Bone marrow (tissue), 2 donors: Measurements from ENCODE around the gene PUM2.
"Not testable (repeated sequence)": the region's sequence is repeated elsewhere in the genome, so short reads cannot be mapped to it uniquely, and the experiment has no call there.

Source experiments
- DNase-seq, 2 donors: peaks; one replicate each; lab custom pipeline; 2025; lab: John Stamatoyannopoulos, UW

The PUM2 gene

DNA sequence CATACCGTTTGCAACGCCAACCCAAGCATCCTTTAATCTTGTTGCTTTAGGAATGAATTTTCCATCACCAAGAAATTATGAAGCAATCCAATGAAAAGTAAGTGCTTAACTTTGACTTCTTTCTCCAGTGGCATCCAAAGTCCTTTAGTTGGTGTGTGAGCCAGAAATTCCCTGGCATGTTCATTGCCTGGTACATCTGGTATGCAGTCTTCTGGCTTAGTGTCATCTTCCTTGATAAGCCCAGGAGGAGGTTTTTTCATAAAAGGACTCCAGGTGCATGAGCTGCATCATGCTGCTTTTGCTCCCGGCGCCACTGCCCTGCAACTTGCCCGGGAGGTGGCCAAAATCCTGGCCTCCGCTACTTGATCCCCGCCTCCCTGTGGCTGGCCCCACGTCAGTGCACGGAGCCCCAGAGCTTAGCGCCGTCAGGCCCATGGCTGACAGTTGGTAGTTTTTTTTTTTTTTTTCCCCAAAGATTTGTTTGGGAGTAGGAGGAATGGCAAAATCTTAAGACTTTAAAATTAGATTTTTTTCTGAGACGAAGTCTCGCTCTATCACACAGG is 58.7 kb downstream of the PUM2 start:
- no peak for DNase-seq

DNA sequence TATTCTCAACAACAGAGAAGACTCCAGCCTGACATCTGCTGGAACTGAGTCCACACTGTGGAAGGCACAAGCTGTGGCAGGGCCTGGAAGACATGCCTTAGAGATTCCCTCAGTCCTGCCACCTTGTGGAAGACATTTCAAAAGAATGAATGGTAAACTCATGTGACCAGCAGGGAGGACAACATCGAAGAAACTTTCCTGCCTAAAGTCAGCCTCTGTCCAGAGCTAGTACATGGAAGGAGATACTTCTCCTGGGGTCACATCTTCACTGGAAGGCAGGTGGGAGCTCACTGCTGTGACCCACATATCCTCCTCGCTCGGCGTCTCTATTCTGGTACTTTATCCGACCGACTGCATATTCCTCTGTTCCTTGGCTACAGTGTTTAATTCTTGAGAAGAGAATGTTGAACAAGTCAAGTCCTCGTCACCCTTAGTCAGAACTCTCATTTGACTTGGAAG is 59.5 kb downstream of the PUM2 start:
- peak in 1 of 2 donors; percentile 20 for DNase-seq

DNA sequence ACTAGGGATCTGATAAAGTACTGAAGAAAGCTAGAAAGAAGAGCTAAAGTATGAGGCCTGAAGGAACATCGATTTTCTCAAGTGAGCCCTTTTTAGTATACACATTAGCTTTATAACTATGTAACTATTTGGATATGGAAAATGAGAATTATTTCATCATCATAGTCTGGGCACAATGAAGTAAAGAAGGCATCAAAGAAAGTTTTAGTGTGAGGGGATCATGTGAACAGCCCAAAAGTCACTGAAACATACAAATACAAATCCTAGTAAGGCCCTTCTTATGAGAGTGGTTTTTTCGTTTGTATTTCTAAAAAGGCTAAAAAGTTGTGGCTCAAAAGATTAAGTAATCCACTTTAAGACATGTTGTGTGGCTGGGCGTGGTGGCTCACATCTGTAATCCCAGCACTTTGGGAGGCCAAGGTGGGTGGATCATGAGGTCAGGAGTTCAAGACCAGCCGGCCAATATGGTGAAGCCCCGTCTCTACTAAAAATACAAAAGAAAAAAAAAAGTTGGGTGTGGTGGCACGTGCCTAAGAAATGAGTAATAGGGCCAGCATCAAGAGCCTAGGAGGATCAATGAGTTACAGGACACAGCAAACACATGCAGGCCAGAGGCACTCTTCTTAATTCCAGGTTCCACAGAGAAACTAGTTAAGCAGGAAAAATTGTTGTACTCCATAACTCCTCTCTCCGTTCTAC is 61.9 kb downstream of the PUM2 start:
- DNase-seq: no peak

DNA sequence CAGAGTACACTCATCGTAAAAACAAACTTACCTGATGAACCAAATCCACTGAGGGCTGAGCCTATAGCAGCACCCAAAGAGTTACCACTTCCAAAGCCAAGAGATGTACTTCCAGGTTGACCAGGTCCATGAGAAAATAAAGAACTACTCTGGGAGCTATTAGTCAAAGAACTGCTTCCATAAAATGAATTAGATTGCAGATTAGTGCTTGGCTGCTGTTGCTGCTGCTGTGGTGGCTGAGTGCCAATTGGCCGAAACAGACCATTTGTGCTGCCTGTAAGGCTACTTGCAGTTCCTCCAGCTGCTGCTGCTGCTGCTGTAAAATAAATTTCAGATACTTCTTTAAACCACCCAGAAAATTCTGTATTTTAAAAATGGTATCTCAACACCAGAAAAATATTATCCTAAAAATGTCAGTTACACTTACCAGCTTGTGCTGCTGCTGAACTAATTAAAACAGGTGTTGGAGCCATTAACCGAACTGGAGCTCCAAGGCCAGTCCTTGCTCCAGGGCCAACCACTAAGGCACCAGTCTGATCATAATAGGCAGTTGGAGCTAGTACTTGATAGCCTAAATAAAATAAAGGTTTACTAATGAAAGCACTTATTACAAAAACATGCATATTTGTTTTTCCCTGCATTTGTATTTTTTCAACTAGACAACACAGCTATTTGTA is 67.6 kb downstream of the PUM2 start:
- no peak for DNase-seq

DNA sequence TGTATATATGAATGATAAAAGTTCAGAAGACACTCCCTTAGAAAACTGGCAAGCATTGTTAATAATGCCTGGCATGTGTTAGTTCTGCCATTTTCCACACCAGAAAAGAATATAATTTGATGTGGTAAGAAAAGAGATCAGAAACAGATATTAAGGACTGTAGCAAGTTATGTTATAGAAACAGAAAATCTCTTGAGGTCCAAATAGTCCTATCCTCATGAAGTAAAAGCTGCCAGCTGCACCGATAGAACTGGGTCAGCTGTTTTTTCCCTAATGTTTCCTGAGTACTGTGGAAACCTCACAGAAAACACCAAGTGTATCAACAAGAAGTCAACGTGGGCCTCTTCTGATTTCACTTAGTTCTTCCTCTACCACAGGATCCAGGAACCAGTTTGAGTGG is 68.8 kb downstream of the PUM2 start:
- DNase-seq: no peak

DNA sequence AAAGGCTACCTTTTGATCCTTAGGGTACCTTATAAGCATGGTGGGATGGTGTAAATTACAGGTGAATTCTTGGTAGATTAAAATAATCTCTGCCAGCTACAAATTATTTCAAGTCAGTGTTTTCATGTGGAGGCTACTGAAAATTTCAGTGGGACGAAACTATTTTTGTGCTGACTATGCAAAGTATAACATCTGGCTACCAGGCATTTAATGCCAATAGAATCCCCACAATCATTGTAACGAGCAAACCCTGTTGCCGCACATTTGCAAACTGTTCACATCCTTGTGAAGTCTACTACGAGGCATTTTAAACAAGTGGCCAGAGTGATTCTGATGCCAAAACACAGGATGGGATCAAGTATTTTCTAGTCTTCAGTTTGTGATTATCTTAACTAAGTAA is 77.6 kb downstream of the PUM2 start:
- DNase-seq: no peak

DNA sequence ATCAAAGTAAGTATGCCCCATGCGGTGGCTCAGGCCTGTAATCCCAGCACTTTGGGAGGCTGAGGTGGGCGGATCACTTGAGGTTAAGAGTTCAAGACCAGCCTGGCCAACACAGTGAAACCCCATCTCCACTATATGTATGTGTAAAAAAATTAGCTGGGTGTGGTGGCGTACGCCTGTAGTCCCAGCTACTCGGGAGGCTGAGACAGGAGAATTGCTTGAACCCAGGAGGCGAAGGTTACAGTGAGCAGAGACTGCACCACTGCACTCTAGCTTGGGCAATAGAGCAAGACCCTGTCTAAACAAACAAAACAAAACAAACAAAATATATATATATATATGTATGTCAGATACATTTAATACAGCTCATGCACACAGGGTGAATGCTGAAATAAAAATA is 82.3 kb downstream of the PUM2 start:
- not testable (repeated sequence) for DNase-seq

DNA sequence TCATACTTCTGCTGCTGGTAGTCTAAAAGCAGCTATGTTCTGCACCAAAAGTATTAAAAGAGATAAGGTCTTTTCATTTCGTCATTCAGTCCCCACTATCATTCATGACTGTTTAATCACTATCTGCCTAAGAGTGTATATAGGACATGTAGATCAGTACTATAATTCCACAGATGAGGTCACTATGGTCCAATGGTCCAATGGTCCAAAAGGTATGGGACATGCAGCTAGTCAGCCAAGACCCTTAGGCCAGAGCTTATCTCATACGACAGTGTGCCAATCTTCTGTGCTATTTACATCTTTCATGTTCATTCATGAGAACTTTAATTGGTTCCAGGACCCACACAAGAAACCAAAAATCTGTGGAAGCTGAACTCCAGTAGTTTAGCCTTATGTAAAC is 83.1 kb downstream of the PUM2 start:
- no peak for DNase-seq

DNA sequence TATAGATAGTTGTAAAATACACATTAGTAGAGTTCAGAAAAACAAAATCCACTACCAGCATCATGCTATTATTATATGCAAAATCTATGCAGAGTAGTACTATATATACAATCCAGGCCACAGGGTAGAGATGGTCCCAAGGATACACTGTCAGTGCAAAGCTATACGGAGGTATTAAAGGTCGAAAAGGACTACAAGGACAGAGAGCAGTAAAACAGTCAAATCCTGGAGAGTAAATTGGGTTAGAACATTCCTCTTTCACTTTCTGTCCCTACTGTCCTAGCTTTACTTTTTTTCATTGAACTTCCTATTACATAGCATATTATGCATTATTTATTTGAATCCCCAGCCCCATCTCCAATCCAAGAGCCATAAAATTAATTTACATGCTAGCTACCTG is 86.0 kb downstream of the PUM2 start:
- DNase-seq: no peak

DNA sequence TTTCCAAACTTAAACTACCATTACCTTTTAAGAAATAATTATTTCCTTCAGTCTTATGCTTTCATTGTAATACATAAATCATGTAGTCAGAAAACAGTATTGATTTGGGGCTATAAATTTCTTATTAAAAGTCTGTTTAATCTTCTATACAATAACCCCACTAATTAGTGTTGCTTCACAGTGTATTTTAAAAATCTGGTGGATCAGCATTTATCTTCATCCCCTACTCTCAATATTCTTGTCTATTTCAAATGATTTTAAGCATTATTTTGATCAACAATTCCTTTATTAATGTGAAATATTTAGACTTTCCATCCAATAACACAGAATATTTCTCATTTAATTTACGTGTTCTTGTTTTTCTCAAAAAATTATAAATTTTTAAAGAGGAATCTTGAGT is 93.2 kb downstream of the PUM2 start:
- no peak for DNase-seq

DNA sequence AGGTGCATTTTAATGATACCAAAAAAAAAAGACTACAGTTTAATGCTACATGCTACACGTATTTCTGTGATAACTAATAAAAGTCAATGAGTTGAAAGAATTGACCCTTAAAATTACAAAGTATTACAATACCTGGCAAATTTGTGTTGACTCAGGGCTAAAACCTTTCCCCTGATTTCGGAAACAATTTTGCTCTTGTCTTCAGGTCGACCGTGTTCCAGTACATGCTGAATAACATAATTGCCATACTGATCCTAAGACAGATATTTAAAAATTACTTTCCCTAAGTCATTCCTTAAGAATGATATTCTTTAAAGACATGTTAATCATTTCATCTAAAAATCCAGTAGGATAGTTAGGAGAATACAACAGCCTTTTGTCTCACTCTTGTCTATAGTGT is 95.9 kb downstream of the PUM2 start:
- DNase-seq: no peak

DNA sequence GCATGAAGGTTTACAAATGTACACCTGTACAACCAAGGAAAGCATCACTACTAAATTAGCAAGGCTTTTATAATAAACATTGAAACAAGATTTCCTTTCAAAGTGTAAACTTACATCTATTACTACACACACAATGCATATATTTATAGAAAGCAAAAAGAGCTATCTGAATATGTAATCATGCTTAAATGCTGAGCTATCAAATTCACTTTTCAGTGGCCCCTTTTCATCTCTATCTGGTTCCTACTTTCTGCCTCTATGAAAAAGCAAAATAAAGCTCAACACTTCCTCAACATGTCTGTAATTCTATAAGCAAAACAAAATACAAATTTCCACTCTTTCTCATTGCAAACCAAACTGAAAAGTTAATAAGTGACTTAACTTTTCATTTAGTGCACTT is 100.2 kb downstream of the PUM2 start:
- no peak for DNase-seq

DNA sequence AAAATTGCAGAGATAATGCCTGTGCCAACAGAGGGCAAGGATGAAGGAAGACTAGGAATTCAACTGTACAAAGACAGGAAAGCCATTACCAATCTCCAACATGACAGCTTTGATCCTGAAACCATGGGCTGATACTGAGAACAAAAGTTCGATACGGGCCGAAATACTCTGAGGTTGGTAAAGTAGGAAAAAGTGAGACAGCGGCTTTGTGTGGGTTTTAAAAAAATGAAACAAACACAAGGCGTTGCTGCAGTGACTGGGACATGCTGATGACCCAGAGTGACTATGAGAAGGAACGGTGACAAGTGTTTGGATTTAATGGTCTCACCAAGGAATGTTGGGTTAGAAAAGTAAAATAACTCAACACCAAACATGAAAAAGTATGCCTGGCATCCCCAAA is 101.5 kb downstream of the PUM2 start:
- DNase-seq: no peak

DNA sequence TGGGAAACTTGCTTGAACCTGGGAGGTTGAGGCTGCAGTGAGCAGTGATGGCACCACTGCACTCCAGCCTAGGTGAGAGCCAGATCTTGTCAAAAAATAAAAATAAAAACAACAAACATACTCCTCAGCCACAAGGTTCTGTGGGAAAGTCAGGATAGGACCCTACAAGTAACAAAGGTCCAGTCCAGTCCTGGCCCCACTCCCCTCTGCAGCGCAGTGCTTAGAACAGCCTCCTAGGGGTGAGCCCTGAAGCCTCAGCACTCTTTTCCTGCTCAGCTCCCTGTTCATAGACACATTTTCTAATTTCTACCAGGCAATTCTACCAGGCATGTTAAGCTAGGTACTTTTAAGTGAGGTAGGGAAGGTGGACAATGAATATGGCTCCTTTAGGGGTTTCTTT is 103.6 kb downstream of the PUM2 start:
- no peak for DNase-seq

DNA sequence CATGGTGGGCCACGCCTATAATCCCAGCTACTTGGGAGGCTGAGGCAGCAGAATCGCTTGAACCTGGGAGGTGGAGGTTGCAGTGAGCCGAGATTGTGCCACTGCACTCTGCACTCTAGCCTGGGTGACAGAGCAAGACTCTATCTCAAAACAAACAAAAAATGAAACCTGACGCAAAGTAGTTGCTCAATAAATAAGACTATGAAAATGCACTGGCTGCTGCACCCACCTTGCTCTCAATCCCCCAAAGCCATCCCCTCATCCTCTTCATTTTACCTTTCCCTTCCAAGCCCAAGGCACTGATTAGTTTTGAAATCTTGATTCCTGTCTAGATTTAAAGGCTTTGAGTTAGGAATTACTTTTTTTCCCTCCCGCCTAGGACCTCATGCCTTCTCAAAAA is 107.0 kb downstream of the PUM2 start:
- DNase-seq: not testable (repeated sequence)

DNA sequence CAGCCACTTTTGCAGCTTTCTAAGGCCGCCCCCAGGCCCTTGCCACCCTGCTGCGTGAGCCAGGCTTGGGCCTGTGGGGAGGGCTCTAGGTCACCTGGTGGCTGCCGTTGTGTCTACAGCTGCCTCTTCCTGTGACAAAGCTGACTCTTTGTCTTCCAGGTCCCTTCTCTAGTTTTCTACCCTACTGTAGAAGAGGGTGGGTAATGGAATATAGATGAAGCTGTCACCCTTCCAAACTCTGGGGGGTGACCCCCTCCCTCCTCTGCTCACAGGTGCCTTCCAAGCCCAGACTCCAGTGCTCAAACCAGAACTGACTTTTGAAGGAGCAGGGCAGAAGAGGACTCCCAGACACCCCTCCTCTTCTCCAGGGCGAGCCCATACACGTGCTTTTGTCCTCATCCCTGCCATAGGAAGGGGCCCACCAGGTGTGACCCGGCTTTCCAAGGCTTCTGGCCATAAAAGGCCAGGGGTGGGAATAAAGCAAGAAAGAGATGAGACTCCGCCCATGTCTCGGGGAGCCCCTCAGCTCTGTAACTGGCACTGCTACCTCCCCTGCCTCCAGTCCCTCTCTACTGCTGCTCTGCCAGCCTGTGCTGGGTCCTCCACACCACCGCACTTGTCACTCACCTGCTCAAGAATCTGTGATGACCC is 107.8 kb downstream of the PUM2 start:
- DNase-seq: no peak

DNA sequence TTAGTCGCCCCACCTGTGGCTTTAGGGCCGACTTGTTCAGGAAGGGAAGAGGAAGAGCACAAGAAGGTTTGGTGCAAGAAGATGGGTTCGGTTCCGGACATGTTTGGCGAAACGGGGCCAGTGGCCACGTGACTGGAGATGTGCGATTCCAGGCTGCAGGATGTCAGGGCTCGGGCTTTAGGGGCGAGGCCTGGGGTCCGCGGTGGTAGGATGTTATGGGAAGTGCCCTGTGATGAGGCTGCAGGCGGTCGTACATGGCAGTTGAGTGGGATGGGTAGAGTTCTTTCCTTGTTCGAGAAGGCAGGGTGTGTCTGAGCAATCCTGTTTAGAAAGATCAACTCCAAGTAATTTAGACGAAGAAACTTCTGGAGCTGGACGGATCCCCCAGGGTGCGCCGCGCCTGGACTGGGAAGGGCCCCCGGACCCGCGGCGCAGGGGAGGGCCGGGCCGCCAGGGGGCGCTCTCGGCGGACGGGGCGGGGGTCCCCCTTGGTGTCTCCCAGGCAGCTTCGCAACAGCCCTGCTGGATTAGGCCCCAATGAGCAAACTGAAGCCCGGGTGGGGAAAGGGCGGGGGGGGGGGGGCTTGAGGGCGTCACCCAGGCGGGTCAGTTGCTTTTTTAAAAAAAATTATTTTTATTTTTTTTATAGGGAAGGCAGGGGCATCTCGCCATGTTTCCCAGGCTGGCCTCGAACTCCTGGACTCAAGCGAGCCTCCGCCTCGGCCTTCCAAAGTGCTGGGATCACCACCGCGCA is 108.5 kb downstream of the PUM2 start:
- no peak for DNase-seq

DNA sequence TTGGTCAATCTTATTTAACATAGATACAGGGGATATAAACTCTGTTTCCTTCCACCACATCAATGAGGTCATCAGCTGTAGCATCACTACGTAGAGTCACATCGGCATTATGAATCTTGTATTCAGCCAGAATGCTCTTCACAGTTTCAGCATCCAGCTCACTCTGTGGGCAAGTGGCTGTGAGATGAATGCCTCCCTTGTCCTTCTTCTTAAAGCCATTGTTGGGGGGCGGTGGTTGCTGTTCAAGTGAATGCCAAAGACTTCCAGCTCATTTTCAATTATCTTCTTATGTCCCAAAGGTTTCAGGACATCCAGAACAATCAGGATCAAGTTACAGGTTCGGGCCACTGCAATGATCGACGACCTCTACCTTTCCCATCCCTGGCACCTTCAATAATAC is 110.4 kb downstream of the PUM2 start:
- not testable (repeated sequence) for DNase-seq

DNA sequence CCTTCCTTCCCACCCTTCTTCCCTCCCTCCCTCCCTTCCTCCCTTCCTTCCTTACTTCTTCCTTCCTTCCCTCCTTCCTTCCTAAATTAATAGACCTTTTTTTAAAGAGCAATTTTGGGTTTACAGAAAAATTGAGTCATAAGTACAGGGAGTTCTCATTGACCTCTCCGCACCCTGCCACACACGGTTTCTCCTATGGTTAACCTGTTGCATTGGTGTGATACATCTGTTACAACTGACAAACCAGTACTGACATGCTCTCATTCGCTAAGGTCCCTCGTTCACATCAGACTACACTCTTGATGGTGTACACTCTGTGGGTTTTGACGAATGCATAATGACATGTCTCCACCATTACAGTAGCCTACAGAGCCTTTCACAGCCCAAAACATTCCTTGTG is 114.1 kb downstream of the PUM2 start:
- DNase-seq: no peak

DNA sequence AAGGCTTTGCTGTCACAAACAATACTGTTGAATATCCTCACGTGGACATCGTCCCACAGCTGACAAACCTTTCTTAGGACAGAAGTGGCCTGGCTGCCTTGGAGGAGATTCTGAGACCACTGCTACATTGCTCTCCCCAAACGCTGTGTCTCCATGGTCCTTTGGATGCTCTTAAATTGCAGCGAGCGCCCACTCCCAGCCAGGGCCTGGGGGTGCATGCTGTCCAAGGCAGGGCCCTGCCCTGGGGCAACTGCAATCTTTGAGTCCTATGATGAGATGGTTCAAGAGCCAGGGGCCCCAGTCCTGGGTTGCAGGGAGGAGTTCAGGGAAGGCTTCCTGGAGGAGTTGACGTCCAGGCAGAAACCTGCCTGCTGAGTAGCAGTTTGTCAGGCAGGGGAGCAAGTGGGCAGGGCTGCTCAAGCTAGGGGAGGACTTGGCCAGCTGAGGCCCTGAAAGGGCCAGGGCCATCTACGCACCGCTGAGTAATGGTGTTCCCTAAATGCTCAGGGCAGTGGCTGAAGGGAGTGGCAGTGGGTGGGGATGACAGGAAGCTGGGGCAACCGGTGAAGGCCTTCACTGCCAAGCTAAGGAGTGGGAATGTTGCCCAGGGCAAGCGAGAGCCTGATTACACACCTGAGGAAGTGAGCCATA is 114.9 kb downstream of the PUM2 start:
- DNase-seq: no peak

DNA sequence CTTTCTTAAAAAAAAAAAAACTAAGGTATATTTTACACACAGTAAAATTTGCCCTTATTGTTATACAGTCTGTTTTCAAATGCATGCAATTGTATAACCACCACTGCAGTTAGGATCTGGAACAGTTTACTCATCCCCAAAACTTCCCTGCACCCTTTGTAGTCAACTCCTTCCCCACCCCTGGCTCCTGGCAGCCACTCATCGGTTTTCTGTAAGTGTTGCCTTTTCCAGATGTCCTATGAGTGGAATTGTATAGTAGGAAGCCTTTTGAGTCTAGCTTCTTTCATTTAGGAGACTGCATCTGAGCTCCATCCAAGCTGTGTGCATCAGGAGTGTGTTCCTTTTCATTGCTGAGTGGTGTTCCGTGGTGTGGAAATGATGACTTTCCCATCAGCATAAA is 116.0 kb downstream of the PUM2 start:
- not testable (repeated sequence) for DNase-seq

DNA sequence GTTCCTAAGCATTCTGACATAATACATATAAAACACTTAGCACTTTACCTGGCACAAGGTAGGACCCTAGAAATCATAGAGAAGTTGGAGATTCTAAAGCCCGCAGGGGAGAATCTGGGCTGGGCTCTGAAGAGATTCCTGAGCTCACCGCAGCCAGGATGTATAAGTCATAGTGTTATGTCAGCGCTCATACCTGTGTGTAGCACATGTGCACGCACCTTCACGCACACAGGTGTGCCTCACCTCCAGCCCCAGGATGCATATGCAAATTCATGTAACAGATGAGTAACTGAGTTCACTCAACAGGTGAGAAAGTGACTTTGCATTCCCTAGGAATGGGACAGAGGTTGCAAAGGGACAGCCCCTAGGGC is 117.8 kb downstream of the PUM2 start:
- no peak for DNase-seq
